K562 (cell line): Measurements from ENCODE around the gene DRGX. TPM values are rescaled to one million over a fixed set of nuclear protein-coding genes. Genes with fewer than 3 reads are reported as not detected.

Experiments used
- ATAC-seq: fragments of 200-7000 bp; cut with Tn5 transposase; 3 replicates; pipeline ENCODE4 v1.9.1; 2020; ENCODE audit warnings: moderate library complexity
- BruUV-seq: library from RNA; stranded (reverse); fragments of 400-500 nt; replicated peaks from 2 replicates; lab custom pipeline; 2021; lab: Mats Ljungman, UMichigan
- CTCF ChIA-PET: fragments of 300-600 bp; formaldehyde crosslinking; extraction: SDS; loops from one replicate; lab custom pipeline; 2021; ENCODE audit warnings: low intra/inter-chr PET ratio; lab: Yijun Ruan, JAX
- POLR2A ChIA-PET: fragments of 300-600, 350-650 bp; sonication (Branson Sonifier 250); formaldehyde crosslinking; extraction: SDS; loops from one replicate; lab custom pipeline; 2021; ENCODE audit warnings: antibody characterized with exemption, inconsistent platforms; lab: Yijun Ruan, JAX
- DNase-seq, 4 experiments: peaks; one replicate each; pipeline versions ENCODE4 v3.0.0 to v3.0.0-alpha.2; 2011 to 2018; ENCODE audit warnings: low spot score in 3 of 4, mixed read lengths in 3 of 4; ENCODE audit errors: extremely low read depth in 1 of 4
- FAIRE-seq: peaks from 2 replicates; lab custom pipeline; 2011; peaks lifted over from hg19 to GRCh38; lab: Jason Lieb, UNC
- H2AFZ ChIP-seq: 2 replicates; pipeline ENCODE4 v1.6.0; 2011; ENCODE audit warnings: low read depth, low read length, control low read depth, inconsistent platforms
- H3K27ac ChIP-seq: fragments of 200-600 bp; 3 replicates; pipeline ENCODE4 v1.8.0; 2011; ENCODE audit warnings: low read depth, mild to moderate bottlenecking, control low read depth, inconsistent platforms, low read length, moderate library complexity, mixed read lengths; ENCODE audit errors: extremely low read depth
- H3K27me3 ChIP-seq, 2 experiments: fragments of 300-600 bp in 1 of 2; 2 replicates in 1 of 2; 3 replicates in 1 of 2; pipeline versions ENCODE4 v1.6.0 to v1.8.0; 2011; ENCODE audit warnings: inconsistent platforms in 2 of 2, low read length in 2 of 2, mild to moderate bottlenecking in 1 of 2, mixed read lengths in 1 of 2, moderate library complexity in 1 of 2; ENCODE audit not compliant: control insufficient read depth in 2 of 2, insufficient read depth in 2 of 2
- H3K36me3 ChIP-seq: fragments of 300-600 bp; 3 replicates; pipeline ENCODE4 v1.8.0; 2011; ENCODE audit warnings: mild to moderate bottlenecking, low read length, inconsistent platforms; ENCODE audit not compliant: control insufficient read depth, insufficient read depth
- H3K4me1 ChIP-seq, 2 experiments: fragments of 200-600 bp in 1 of 2; replicated peaks in 1 of 2; 2 replicates in 1 of 2; 3 replicates in 1 of 2; pipeline versions ENCODE4 v1.5.1 to v1.8.0; 2011; ENCODE audit warnings: inconsistent platforms in 2 of 2, low read length in 2 of 2, mild to moderate bottlenecking in 1 of 2, mixed read lengths in 1 of 2, moderate library complexity in 1 of 2; ENCODE audit not compliant: control insufficient read depth in 2 of 2, insufficient read depth in 2 of 2
- H3K4me2 ChIP-seq: 2 replicates; pipeline ENCODE4 v1.6.1; 2011; ENCODE audit warnings: low read length, control low read depth, inconsistent platforms, mixed read lengths; ENCODE audit not compliant: insufficient read depth
- H3K4me3 ChIP-seq: fragments of 200-600 bp; sonication (generic), shearing (Covaris generic); 2 replicates; pipeline ENCODE4 v1.5.1; 2016; ENCODE audit warnings: control low read depth, inconsistent platforms
- H3K79me2 ChIP-seq: fragments of 200-600 bp; 3 replicates; pipeline ENCODE4 v1.8.0; 2011; ENCODE audit warnings: low read length, inconsistent platforms; ENCODE audit not compliant: control insufficient read depth, insufficient read depth
- H3K9ac ChIP-seq, 2 experiments: 2 replicates each; pipeline versions ENCODE4 v1.6.0 to v1.6.1; 2011; ENCODE audit warnings: low read depth in 2 of 2, low read length in 2 of 2, control low read depth in 1 of 2, inconsistent platforms in 1 of 2, mild to moderate bottlenecking in 1 of 2, mixed read lengths in 1 of 2; ENCODE audit not compliant: insufficient read depth in 1 of 2
- H3K9me1 ChIP-seq: one replicate; pipeline ENCODE4 v1.6.0; 2011; ENCODE audit warnings: inconsistent platforms, mild to moderate bottlenecking, low read length, moderate library complexity; ENCODE audit not compliant: control insufficient read depth, insufficient read depth
- H3K9me3 ChIP-seq: replicated peaks from 2 replicates; pipeline ENCODE4 v1.5.1; 2011; ENCODE audit warnings: low read depth, low read length, inconsistent platforms; ENCODE audit not compliant: control insufficient read depth, insufficient read depth
- H4K20me1 ChIP-seq: replicated peaks from 2 replicates; pipeline ENCODE4 v1.6.1; 2011; ENCODE audit warnings: low read length, inconsistent platforms, mixed read lengths; ENCODE audit not compliant: control insufficient read depth, insufficient read depth
- ELF1 ChIP-seq: fragments of 200-800 bp; sonication (Bioruptor generic); IDR thresholded peaks from 2 replicates; pipeline ENCODE4 v1.6.1; 2016; ENCODE audit warnings: missing genetic modification characterization, missing compliant biosample characterization
- IFI16 ChIP-seq: fragments of 250-450 bp; sonication (Bioruptor Pico); IDR thresholded peaks from 2 replicates; pipeline ENCODE4 v2.1.2; 2022; ENCODE audit warnings: mild to moderate bottlenecking, inconsistent platforms
- MYC ChIP-seq, 2 experiments: fragments of 250-450 bp in 1 of 2; sonication (Bioruptor Pico) in 1 of 2; IDR thresholded peaks; 2 replicates each; pipeline versions ENCODE4 v1.5.1 to v1.6.1; 2012 to 2021; ENCODE audit warnings: low read depth in 2 of 2, borderline replicate concordance in 1 of 2, improper control_type of control experiment in 1 of 2, low read length in 1 of 2, mild to moderate bottlenecking in 1 of 2, moderate library complexity in 1 of 2
- PHF21A ChIP-seq: fragments of 450-650 bp; IDR thresholded peaks from 2 replicates; pipeline ENCODE4 v1.6.1; 2017; ENCODE audit warnings: low read depth, borderline replicate concordance
- SREBF1 ChIP-seq: fragments of 150-350 bp; IDR thresholded peaks from 2 replicates; pipeline ENCODE4 v1.6.1; 2014; ENCODE audit warnings: antibody characterized with exemption, low read depth, low read length, borderline replicate concordance
- TOE1 ChIP-seq, 2 experiments: fragments of 450-650 bp in 1 of 2; sonication (generic) in 1 of 2; formaldehyde crosslinking in 1 of 2; IDR thresholded peaks; 2 replicates each; pipeline versions ENCODE4 v1.7.1 to v1.8.0; 2016 to 2022; ENCODE audit warnings: borderline replicate concordance in 2 of 2, mild to moderate bottlenecking in 2 of 2, antibody characterized with exemption in 1 of 2, inconsistent platforms in 1 of 2, low read depth in 1 of 2, missing genetic modification reagents in 1 of 2, moderate library complexity in 1 of 2
- ZNF12 ChIP-seq: sonication (generic); formaldehyde crosslinking; IDR thresholded peaks from 2 replicates; pipeline ENCODE4 v1.4.0; 2020; ENCODE audit warnings: mild to moderate bottlenecking, missing genetic modification reagents
- ZNF134 ChIP-seq: fragments of 250-450 bp; sonication (Bioruptor Pico); conservative IDR thresholded peaks from 2 replicates; pipeline ENCODE4 v1.4.0; 2020
- WGBS: fragments of 100-300 bp; shearing (Covaris generic); methylation state at CpG from one replicate; pipeline ENCODE4 v1.1.6; 2016; ENCODE audit warnings: low coverage, mixed read lengths; ENCODE audit not compliant: insufficient coverage; ENCODE audit errors: missing lambda C conversion rate; 5-methylcytosine and 5-hydroxymethylcytosine counted together
- in situ Hi-C: fragments of 300-500 bp; cut with MboI; formaldehyde crosslinking; loops from 4 replicates; pipeline ENCODE4 v1.15.0; 2018; ENCODE audit warnings: inconsistent platforms, mixed read lengths
- intact Hi-C: fragments of 100-400 bp; cut with micrococcal nuclease; formaldehyde crosslinking; loops from 2 replicates; pipeline ENCODE4 v1.14.2; 2022
- polyA plus RNA-seq, 8 experiments: library from polyadenylated mRNA; depleted of rRNA in 4 of 8; stranded (reverse) in 5 of 8; unstranded in 3 of 8; fragments of >200 nt; fragmentation: Nextera tagmentation in 2 of 8; fragmentation: Illumina TruSeq in 1 of 8; extraction: Ambion mirVana in 2 of 8; extraction: Trizol in 1 of 8; gene quantifications; 2 replicates each; pipeline versions ENCODE4 v1.2.1 to v1.2.3, GENCODE V29; 2011 to 2014; ENCODE audit warnings: inconsistent platforms in 1 of 8, missing spikeins in 1 of 8
- total RNA-seq, 7 experiments: library from RNA; depleted of rRNA in 6 of 7; stranded (reverse); fragments of >200 nt in 6 of 7; fragmentation: Illumina TruSeq in 2 of 7; extraction: Trizol in 2 of 7; gene quantifications; 2 replicates each; pipeline versions ENCODE4 v1.2.1 to v1.2.3, GENCODE V29; 2011 to 2021; ENCODE audit warnings: low replicate concordance in 1 of 7
- TF ChIP-seq, protein P1 (sequence below): fragments of 250-450 bp; sonication (Bioruptor Pico); IDR thresholded peaks from 2 replicates; pipeline ENCODE4 v1.4.0; 2020; ENCODE audit warnings: borderline replicate concordance
- TF ChIP-seq, protein P2 (sequence below): fragments of 250-450 bp; sonication (Bioruptor Pico); IDR thresholded peaks from 2 replicates; pipeline ENCODE4 v1.4.0; 2020; ENCODE audit warnings: mild to moderate bottlenecking, moderate library complexity
- TF ChIP-seq, protein P3 (sequence below), 2 experiments: IDR thresholded peaks in 1 of 2; conservative IDR thresholded peaks in 1 of 2; 2 replicates each; pipeline ENCODE4 v1.6.1; 2016; ENCODE audit warnings: low read depth in 2 of 2, mild to moderate bottlenecking in 1 of 2, missing compliant biosample characterization in 1 of 2, missing genetic modification characterization in 1 of 2, moderate library complexity in 1 of 2

Gene DRGX
- total and polyA plus RNA-seq, 9 of the 15 experiments (the other 6 are each of a cell fraction or from before 2014, with no cell fraction given) = not detected

DNA sequence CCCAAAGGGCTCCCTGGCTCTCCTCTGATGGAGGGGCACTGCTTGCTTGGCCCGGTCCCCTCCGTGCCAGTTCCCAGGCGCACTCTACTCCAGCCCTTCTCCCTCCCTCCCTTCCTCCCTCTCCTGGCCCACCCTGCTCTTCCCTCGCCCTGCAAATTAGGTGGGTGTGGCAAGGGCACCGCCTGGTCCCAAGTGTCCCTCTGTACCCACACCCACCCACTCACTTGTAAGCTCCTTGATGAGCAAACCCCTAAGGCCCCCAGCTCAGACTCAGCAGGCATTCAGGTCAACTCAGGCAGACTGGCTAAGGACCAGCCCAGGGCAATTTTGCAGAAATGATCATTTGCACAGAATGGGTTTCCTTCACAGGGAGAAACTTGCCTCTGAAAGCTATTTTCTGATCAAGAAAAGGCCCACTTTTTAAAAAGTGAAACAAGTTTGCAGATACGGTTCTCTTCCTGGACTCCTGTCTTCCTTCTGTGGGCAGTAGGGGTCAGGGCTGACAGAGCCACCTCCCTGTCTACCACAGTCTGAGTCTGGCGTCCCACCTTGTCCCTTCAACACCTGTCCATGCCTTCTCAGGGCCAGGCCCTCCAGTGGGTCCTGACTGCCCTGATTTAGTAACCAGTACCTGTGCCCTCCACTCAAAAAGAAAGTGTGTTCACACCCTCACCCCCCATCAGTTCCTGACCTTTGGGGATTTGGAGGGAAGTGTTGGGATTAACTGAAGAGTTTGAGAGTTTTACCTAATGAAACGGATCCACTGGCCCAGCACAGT is 68.7 kb downstream of the DRGX start:
- H3K27me3 ChIP-seq = 0 out of 5 replicates have a peak, but pooled peaks cover 0 to 2% of the 10 kb centered on the region in 2 experiments
- no peaks in the 10 kb centered on the region; a peak in 1 of 5 replicates for H3K4me1 ChIP-seq
- no TSS peak for BruUV-seq
- intact Hi-C loops = no loop called here
- H3K27ac ChIP-seq = no peak overlapping the region; the same call in 2 of the 3 replicates
- no peaks in the 10 kb centered on the region for H3K79me2 ChIP-seq
- DNase-seq = no peak
- no peak overlapping the region for H2AFZ ChIP-seq
- no peaks in the 10 kb centered on the region for H4K20me1 ChIP-seq
- no peaks in the 10 kb centered on the region for H3K9me3 ChIP-seq
- H3K4me2 ChIP-seq = no peak overlapping the region
- 34% methylated on average over 4 of the region's 8 CpGs for WGBS
- TF ChIP-seq, protein P1, sequence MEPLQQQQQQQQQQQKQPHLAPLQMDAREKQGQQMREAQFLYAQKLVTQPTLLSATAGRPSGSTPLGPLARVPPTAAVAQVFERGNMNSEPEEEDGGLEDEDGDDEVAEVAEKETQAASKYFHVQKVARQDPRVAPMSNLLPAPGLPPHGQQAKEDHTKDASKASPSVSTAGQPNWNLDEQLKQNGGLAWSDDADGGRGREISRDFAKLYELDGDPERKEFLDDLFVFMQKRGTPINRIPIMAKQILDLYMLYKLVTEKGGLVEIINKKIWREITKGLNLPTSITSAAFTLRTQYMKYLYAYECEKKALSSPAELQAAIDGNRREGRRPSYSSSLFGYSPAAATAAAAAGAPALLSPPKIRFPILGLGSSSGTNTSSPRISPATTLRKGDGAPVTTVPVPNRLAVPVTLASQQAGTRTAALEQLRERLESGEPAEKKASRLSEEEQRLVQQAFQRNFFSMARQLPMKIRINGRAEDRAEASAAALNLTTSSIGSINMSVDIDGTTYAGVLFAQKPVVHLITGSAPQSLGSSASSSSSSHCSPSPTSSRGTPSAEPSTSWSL = no peak
- TF ChIP-seq TOE1 (IDR thresholded peaks at IDR 0.05; ENCODE audit: borderline replicate concordance) (no peak), TOE1 (CRISPR knock-in tag; IDR thresholded peaks at IDR 0.05; ENCODE audit: borderline replicate concordance, low read depth) (no peak), MYC (IDR thresholded peaks at IDR 0.05; ENCODE audit: low read depth, low read length) (no peak), MYC (CRISPR knock-in tag; IDR thresholded peaks at IDR 0.05; ENCODE audit: borderline replicate concordance, low read depth) (no peak), ZNF134 (CRISPR knock-in tag) (no peak), IFI16 (CRISPR knock-in tag) (no peak), PHF21A (no peak), ELF1 (tag) (no peak), ZNF12 (CRISPR knock-in tag) (no peak), SREBF1 (no peak)
- TF ChIP-seq, protein P2, sequence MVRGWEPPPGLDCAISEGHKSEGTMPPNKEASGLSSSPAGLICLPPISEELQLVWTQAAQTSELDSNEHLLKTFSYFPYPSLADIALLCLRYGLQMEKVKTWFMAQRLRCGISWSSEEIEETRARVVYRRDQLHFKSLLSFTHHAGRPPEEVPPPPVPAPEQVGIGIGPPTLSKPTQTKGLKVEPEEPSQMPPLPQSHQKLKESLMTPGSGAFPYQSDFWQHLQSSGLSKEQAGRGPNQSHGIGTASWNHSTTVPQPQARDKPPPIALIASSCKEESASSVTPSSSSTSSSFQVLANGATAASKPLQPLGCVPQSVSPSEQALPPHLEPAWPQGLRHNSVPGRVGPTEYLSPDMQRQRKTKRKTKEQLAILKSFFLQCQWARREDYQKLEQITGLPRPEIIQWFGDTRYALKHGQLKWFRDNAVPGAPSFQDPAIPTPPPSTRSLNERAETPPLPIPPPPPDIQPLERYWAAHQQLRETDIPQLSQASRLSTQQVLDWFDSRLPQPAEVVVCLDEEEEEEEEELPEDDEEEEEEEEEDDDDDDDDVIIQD (CRISPR knock-in tag) = no peak
- TF ChIP-seq, protein P3, sequence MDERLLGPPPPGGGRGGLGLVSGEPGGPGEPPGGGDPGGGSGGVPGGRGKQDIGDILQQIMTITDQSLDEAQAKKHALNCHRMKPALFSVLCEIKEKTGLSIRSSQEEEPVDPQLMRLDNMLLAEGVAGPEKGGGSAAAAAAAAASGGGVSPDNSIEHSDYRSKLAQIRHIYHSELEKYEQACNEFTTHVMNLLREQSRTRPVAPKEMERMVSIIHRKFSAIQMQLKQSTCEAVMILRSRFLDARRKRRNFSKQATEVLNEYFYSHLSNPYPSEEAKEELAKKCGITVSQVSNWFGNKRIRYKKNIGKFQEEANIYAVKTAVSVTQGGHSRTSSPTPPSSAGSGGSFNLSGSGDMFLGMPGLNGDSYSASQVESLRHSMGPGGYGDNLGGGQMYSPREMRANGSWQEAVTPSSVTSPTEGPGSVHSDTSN (CRISPR knock-in tag; IDR thresholded peaks at IDR 0.05; ENCODE audit: low read depth) = no peak
- TF ChIP-seq, protein P3 (tag; conservative IDR thresholded peaks at IDR 0.05; ENCODE audit: low read depth) = no peak
- TF ChIP-seq, all 486 proteins: peak for 0
- H3K36me3 ChIP-seq = peaks cover 17% of the 10 kb centered on the region; the same call in 2 of the 3 replicates
- CTCF ChIA-PET = no interaction called here
- H3K4me3 ChIP-seq = no peak overlapping the region
- FAIRE-seq (no peak), ATAC-seq (0 out of 3 replicates have a peak, but pooled peaks have one; percentile 29)
- H3K9me1 ChIP-seq = no peaks in the 10 kb centered on the region
- in situ Hi-C loops = no loop called here
- no peak overlapping the region for H3K9ac ChIP-seq
- POLR2A ChIA-PET = interaction anchor here (0.5 to 1.6 kb wide), 2 partner anchors 11 to 178 kb away, joined by 3 to 6 read pairs; no protein-coding TSS in a partner anchor
